Mucosa of descending colon (tissue), 3 donors: Measurements from ENCODE around the gene TMEM200C. TPM values are rescaled to one million over a fixed set of nuclear protein-coding genes. Genes with fewer than 3 reads are reported as not detected.

ENCODE experiments used
- ATAC-seq: fragments of 200-7000 bp; cut with Tn5 transposase; one replicate; pipeline ENCODE4 v1.9.1; 2020; ENCODE audit warnings: mild to moderate bottlenecking, moderate library complexity
- DNase-seq, 3 donors: peaks; one replicate each; pipeline ENCODE4 v3.0.0-alpha.2; 2020
- H3K36me3 ChIP-seq: fragments of 200-600 bp; one replicate; pipeline ENCODE4 v1.8.0; 2021; ENCODE audit warnings: low read depth, mild to moderate bottlenecking
- H3K4me1 ChIP-seq: fragments of 200-600 bp; one replicate; pipeline ENCODE4 v1.8.0; 2021; ENCODE audit warnings: low read depth, mild to moderate bottlenecking
- H3K4me3 ChIP-seq: fragments of 200-600 bp; one replicate; pipeline ENCODE4 v1.8.0; 2021; ENCODE audit warnings: mild to moderate bottlenecking
- H3K9me3 ChIP-seq: fragments of 200-600 bp; one replicate; pipeline ENCODE4 v1.8.0; 2021; ENCODE audit warnings: mild to moderate bottlenecking
- CTCF ChIP-seq: fragments of 200-600 bp; IDR thresholded peaks from one replicate; pipeline ENCODE4 v1.8.0; 2022; ENCODE audit warnings: antibody characterized with exemption, mild to moderate bottlenecking
- intact Hi-C, 2 donors: fragments of 100-400 bp; cut with DNase I in 1 of 2; cut with micrococcal nuclease in 1 of 2; formaldehyde crosslinking; loops; one replicate each; pipeline versions ENCODE4 v1.11.0 to v1.11.1; 2022; cut with DNase I, micrococcal nuclease
- total RNA-seq, 3 donors: library from RNA; stranded (reverse); fragmentation: NEBNext Ultra II Directional in 2 of 3; extraction: Animal tissue kit (Norgen Biotek cat#: 25700) in 2 of 3; gene quantifications; one replicate each; pipeline versions ENCODE4 v1.2.1 to v1.2.4, GENCODE V29; 2021 to 2023
- donor health status: DM: no; HTN: no; CAD: no; lungs with moderate emphysema.
- donor health status: DM: no; HTN: no; CAD: no.
- donor health status: DM: no; HTN: yes; CAD: no.

The TMEM200C gene
- total RNA-seq, 3 donors from 2014 or later, result 0.06 to 2.1 (median 0.14) TPM

- no peak for TF ChIP-seq CTCF
- peaks cover 2% of the 10 kb centered on the region for H3K4me1 ChIP-seq
- DNase-seq (no peak), ATAC-seq (no peak)
- no peaks in the 10 kb centered on the region for H3K36me3 ChIP-seq
- H3K4me3 ChIP-seq, result no peak overlapping the region
- intact Hi-C loops, result no loop called here
- H3K9me3 ChIP-seq, result no peaks in the 10 kb centered on the region
Observed at GRCh38 chr18:5900262-5900661, 4.9 kb upstream of the TMEM200C start.

GRCh38 chr18:5899835-5900234, 4.5 kb upstream of the TMEM200C start:
- peaks cover 2% of the 10 kb centered on the region for H3K4me1 ChIP-seq
- no peaks in the 10 kb centered on the region for H3K9me3 ChIP-seq
- DNase-seq (no peak), ATAC-seq (no peak)
- intact Hi-C loops, result no loop called here
- TF ChIP-seq CTCF, result no peak
- no peaks in the 10 kb centered on the region for H3K36me3 ChIP-seq
- H3K4me3 ChIP-seq, result no peak overlapping the region

GRCh38 chr18:5895876-5896740, 786 bp upstream of the TMEM200C start:
- ATAC-seq (peak; percentile 26), DNase-seq (peak; percentile 5 to 46 (median 30))
- intact Hi-C loops, result no loop called here
- no peaks in the 10 kb centered on the region for H3K9me3 ChIP-seq
- H3K36me3 ChIP-seq, result no peaks in the 10 kb centered on the region
- H3K4me1 ChIP-seq, result peaks cover 2% of the 10 kb centered on the region
- TF ChIP-seq CTCF, result no peak
- no peak overlapping the region for H3K4me3 ChIP-seq

- Histone ChIP-seq H3K36me3 (no peaks in the 10 kb centered on the region), H3K4me1 (peaks cover 2% of the 10 kb centered on the region), H3K9me3 (no peaks in the 10 kb centered on the region), H3K4me3 (no peak overlapping the region)
- DNase-seq (peak in 1 of 3 donors; percentile 21), ATAC-seq (peak; percentile 9)
- intact Hi-C loops, result no loop called here
- TF ChIP-seq CTCF, result no peak
Observed at GRCh38 chr18:5894611-5895298, 567 bp downstream of the TMEM200C start.

- ATAC-seq, result no peak
- H3K9me3 ChIP-seq, result no peaks in the 10 kb centered on the region
- intact Hi-C loops, result no loop called here
Observed at GRCh38 chr18:5893956-5894610, 1.2 kb downstream of the TMEM200C start.

More at GRCh38 chr18:5893956-5894610, 1.2 kb downstream of the TMEM200C start:
- Histone ChIP-seq H3K4me3 (no peak overlapping the region), H3K36me3 (no peaks in the 10 kb centered on the region), H3K4me1 (peaks cover 2% of the 10 kb centered on the region)
- DNase-seq, result no peak
- TF ChIP-seq CTCF, result no peak
